DMS153 treated with DMSO at 0.1 percent for 48 hours (cell line): ENCODE data around the gene AKR1B1.

Experiments
- DNase-seq: peaks from one replicate; lab custom pipeline; 2025; ENCODE audit not compliant: unreplicated experiment; lab: John Stamatoyannopoulos, UW

The AKR1B1 gene

GRCh38 chr7:134446446-134446845 is 12.5 kb downstream of the AKR1B1 start:
- no peak for DNase-seq

DNA sequence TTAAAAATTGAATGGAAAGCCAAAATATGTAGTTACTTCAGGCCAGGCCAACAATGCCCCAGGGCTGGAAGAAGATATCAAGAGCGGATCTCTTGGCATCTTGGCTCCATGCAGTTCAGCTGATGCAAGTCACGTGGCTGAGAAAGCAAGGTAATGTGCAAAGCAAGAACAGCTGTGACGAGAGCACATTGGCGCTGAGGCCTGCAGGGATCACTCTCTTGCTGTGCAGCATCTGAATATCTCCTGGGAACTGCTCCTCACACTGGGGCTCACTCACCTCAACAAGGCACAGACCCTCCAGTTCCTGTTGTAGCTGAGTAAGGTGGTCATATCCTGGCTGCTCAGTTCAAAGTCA is 14.0 kb downstream of the AKR1B1 start:
- no peak for DNase-seq

DNA sequence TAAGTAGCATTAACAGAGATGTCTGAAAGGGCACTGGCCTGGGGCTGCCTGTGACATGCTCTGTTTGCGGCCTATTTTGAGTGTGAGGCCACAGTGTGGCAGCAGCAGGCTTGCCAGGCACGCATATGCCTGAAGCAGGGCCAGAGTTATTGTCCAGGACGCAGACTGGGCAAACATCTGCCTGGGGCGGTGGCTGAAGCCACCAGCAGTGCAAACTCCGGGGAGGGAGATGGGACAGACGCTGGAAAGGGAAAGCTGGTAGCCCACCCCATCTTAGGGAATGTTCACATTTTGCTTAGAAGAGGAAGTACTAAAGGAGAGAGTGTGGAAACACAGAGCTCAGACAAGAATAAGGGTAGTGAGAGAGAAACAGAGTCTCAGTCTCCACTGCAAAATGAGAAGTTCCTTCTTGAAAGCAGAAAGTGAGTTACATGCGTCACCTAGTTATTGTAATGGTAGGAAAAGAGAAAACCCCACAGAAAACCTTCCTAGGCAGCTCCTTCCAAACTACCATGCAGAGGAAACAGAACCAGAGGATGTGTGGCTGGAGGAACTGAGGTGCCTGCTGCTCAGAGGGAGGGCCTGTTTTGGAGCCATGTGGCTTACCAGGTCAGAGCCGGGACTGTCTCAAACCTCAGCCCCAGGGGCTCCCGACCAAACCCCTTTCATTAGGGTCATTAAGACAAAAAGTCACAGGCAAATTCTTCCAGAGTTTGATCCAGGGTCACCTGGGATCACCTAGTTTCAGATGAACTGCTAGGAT is 14.5 kb downstream of the AKR1B1 start:
- DNase-seq = no peak

DNA sequence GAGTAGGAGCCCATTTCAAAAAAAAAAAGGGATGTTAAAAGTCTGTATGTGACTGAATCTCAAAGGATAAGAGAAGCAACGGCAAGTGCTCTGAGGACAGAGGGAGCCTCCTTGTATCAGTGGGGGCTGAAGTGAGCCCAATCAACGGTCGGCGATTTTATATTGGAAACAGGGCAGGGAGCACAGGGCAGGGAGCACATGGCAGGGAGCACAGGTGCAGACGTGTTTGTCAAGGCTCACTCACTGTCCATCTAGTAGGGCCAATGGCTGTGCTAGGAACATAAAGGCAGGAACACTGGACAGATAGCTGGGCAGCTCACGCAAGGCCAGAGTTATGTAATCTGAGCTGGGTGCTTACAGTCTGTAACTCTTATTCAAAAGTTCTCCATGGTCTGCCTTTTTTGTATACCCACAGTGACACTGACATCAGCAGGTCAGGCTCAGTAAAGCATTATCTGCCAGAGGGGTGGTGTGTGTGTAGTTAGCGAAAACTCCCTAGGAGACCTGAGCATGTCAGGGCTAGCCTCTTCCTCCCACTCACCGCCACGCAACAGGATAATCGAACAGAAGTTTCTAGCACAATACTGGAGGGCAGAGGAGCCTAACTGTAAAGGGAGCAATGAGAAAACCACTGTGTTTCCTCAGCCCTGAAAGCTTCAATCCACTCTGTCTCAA is 15.4 kb downstream of the AKR1B1 start:
- DNase-seq = no peak

DNA sequence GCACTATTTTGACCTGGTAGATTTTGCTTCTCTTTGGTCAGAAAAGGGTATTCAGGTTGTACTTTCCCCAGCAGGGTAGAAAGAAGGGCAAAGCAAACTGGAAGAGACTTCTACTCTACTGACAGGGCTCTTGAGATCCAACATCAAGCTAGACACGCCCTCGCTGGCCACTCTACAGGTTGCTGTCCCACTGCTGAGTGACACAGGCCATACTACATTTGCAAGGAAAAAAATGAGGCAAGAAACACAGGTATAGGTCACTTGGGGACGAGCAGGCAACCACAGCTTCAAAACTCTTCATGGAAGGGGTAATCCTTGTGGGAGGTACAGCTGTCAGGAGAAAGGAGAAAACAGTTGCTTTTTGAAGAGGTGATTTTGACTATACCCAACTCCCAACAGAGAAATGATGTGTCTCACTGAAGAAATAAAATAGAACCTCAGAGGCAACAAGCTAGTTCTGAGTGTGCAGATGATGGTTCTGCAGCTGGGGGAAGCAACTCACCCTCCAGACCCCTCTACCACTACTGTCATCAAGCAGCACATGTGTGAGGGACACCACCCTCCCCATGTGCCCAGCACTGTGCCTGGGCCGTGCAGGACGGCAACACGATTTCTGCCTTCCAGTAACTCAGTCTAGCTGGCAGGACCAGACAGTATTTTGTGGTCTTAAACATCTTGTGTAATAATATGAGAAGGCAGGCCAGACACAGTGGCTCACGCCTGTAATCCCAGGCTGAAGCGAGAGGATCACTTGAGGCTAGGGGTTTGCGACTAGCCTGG is 16.3 kb downstream of the AKR1B1 start:
- no peak for DNase-seq

GRCh38 chr7:134441264-134441663 is 17.6 kb downstream of the AKR1B1 start:
- no peak for DNase-seq

DNA sequence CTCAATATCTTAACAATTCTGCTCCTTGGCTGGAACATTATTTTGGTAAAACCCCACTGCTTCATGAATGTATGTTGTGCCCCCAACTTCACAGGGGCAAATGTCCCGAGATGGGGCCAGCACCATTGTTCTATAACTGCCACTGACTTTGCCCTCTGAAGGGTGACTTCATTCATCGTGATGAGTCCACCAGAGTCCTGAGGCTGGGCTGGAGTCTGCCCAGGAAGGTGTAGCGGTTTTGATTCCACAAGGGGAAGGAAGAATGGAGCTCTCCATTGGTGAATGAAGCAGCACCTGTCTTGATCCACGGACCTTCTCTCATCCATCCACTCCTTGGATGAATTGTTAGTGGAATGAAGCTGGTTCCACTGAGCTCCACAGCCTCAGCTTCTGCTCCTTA is 18.4 kb downstream of the AKR1B1 start:
- no peak for DNase-seq

GRCh38 chr7:134440067-134440466 is 18.8 kb downstream of the AKR1B1 start:
- DNase-seq = no peak

- DNase-seq = no peak
These were observed 20.0 kb downstream of the AKR1B1 start for GRCh38 chr7:134438946-134439345.

DNA sequence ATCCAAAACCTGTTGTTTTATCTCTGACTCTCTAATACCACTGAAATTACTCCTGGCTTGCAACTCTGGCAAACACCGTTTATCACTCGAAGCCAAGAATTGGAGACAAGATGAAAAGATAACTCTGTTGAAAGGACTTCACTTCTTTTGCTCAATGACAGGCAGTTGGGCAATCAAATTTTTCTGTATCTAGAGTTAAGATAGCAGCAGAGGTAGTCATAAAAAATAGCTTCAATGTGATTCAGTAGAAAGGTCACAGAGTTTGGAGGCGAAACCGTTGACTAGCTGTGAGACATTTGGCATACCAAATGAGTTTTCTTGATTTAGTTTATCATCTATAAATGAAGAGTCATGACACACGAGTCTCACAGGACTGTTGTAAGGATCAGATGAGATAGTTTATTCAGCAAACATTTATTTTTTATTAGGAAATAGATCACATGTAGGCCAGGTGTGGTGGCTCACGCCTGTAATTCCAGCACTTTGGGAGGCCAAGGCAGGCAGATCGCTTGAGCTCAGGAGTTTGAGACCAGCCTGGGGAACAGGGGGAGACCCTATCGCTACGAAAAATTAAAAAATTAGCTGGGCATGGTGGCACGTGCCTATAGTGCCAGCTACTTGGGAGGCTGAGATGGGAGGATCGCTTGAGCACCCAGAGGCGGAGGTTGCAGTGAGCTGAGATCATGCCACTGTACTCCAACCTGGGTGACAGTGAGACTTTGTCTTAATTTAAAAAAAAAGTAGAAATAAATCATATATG is 23.6 kb downstream of the AKR1B1 start:
- DNase-seq = no peak

DNA sequence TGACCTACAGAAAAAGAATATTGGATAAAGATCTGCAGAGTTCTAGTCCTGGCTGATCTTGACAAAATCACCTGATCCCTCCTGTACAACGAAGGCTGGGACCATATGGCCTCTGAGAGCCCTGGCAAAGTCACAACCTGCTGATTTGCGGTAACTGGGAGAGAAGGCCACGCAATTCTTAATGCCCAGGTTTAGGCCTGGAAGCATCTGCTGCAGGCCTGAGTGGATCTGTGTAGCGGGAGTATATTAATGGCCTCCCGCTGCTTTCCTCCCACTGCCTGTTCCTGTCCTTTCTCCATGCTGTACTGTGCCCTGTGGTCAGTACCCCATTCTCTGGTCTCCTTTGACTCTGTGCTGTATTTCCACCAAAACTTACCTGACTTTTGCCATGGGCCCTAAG is 24.2 kb downstream of the AKR1B1 start:
- no peak for DNase-seq

GRCh38 chr7:134433430-134433829 is 25.5 kb downstream of the AKR1B1 start:
- no peak for DNase-seq

DNA sequence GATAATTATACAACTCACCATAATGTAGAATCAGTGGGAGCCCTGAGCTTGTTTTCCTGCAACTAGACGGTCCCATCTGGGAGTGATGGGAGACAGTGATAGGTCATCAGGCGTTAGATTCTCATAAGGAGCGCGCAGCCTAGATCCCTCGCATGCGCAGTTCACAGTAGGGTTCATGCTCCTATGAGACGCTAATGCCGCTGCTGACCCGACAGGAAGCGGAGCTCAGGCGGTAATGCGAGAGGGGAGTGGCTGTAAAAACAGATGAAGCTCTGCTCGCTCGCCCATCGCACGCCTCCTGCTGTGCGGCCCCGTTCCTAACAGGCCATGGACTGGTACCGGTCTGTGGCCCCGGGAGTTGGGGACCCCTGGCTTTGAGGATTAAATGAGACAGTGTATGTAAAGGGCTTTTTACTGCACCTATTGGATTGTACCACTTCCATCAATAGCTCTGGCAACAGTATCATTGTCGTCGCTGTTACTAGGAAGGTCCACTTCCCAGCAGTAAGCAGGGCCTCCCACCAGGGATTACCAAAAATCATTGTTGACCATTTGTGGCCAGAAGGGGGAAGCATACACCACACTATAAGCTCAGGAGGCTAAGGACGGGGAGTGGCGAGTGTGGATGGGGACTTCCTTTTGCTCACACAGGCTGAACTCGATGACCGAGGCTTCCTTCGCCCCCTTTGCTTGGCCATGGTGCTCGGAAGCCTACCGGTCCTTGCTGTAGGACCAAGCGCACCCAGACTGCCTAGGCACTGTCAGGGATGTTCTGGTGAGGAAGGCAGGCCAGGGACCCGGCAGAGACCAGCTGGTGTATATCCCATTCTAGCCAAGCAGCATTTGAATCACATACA is 26.4 kb downstream of the AKR1B1 start:
- peak; percentile 92 for DNase-seq

GRCh38 chr7:134431815-134432214 is 27.1 kb downstream of the AKR1B1 start:
- no peak for DNase-seq

DNA sequence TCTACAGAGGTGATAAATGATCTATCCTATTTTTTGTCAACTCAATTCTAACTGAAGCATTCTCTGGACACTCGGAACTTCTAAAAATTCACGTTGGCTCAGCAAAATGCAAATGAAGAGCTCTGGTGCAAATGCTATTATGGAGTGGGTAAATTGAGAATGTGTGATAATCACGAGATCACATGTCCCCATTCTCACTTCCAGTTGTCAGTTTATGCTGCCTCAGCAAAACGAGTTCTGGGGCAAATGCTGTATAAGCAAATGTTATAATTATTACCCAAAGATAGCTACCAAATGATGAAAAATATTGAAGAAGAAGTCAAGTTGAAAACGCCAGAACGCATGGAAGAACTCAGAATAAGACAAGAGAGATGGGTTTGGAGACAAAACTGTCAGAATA is 29.4 kb downstream of the AKR1B1 start:
- DNase-seq = no peak

DNA sequence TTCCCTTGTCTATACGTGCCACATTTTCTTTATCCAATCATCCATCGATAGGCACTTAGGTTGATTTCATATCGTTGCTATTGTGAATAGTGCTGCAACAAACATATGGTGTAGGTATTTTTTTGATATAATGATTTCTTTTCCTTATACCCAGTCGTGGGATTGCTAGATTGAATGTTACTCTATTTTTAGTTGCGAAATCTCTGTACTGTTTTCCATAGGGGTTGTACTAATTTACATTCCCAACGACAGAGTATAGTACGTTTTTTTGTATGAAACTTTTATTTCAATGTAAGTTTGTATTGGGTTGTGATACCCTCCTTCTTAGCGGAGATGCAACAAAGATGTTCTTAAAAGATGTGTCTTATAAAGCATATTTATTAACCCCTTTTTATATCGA is 30.0 kb downstream of the AKR1B1 start:
- no peak for DNase-seq

DNA sequence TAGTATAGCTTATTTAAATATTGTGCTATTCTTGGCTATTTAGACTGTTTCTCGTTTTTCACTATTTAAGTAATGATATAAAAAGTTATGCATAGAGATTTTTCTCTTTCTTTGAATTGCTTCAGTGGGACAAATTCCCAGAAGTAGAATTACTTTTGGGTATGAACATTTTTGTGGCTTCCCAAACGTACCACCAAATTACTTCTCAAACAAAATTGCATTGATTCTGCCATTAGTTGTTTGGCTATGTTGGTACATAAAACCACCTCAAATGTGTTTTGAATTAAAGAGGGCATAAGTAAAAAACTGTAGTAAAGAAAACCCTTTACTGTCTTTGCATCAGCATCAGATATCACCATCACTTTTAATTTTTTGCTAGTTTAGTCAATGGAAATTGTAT is 31.0 kb downstream of the AKR1B1 start:
- no peak for DNase-seq

- DNase-seq = no peak
These were observed 33.1 kb downstream of the AKR1B1 start for GRCh38 chr7:134425777-134426176.

- DNase-seq = no peak
These were observed 36.3 kb downstream of the AKR1B1 start for GRCh38 chr7:134422638-134423037.

DNA sequence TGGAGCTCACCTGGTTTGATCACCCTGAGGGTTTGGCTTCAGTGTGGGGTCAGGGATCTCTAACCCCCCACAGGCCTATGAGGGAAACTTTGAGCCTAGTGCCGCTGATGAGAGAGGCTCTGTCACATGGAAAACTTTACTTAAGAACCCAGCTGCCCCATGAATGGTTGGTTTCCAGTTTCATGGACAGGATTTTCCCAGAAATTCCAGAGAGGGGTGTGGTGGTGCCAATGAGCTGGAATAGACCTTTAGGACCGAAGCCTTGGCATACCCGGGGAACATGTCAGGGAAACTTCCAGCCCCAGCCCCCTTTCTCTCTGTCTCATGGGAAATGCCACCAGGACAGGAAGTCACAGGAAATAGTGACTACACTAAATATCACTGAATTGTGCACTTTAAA is 36.9 kb downstream of the AKR1B1 start:
- DNase-seq = no peak
